ENCODE results near the gene BAX. TPM values are rescaled to one million over a fixed set of nuclear protein-coding genes. Genes with fewer than 3 reads are reported as not detected.

Gene BAX
- total RNA-seq, 1 experiment from 2014 or later = 107 TPM

- no peaks in the 10 kb centered on the region for H3K27me3 ChIP-seq (replicated peaks; ENCODE audit: control insufficient read depth, insufficient read depth, low read length)
- no peaks in the 10 kb centered on the region for H3K36me3 ChIP-seq (ENCODE audit: control insufficient read depth, insufficient read depth, low read length)
- Mint-ChIP-seq H3K27me3 (ENCODE audit: insufficient read depth, unreplicated experiment) (no peaks in the 10 kb centered on the region), H3K4me1 (ENCODE audit: low read depth, unreplicated experiment) (peaks cover 14% of the 10 kb centered on the region), H3K9me3 (ENCODE audit: unreplicated experiment) (peaks cover 9% of the 10 kb centered on the region), H3K27ac (ENCODE audit: unreplicated experiment) (no peak overlapping the region), H3K36me3 (ENCODE audit: insufficient read depth, unreplicated experiment) (peaks cover 23% of the 10 kb centered on the region), H3K4me3 (ENCODE audit: unreplicated experiment) (no peak overlapping the region)
- TF ChIP-seq, protein P1, sequence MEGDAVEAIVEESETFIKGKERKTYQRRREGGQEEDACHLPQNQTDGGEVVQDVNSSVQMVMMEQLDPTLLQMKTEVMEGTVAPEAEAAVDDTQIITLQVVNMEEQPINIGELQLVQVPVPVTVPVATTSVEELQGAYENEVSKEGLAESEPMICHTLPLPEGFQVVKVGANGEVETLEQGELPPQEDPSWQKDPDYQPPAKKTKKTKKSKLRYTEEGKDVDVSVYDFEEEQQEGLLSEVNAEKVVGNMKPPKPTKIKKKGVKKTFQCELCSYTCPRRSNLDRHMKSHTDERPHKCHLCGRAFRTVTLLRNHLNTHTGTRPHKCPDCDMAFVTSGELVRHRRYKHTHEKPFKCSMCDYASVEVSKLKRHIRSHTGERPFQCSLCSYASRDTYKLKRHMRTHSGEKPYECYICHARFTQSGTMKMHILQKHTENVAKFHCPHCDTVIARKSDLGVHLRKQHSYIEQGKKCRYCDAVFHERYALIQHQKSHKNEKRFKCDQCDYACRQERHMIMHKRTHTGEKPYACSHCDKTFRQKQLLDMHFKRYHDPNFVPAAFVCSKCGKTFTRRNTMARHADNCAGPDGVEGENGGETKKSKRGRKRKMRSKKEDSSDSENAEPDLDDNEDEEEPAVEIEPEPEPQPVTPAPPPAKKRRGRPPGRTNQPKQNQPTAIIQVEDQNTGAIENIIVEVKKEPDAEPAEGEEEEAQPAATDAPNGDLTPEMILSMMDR (IDR thresholded peaks at IDR 0.05; ENCODE audit: insufficient read depth in 1 of 2, low read depth in 1 of 2, low read length in 1 of 2, severe bottlenecking in 1 of 2, unreplicated experiment in 1 of 2) = no peak
- BruUV-seq (replicated peaks) = no TSS peak
- no peak for DNase-seq
- H3K4me1 ChIP-seq = peaks cover 3% of the 10 kb centered on the region
- intact Hi-C loops (cut with micrococcal nuclease; ENCODE audit: unreplicated experiment) = no loop called here
- ChIA-PET CTCF (interaction anchor here (0.7 to 1.7 kb wide), 2 partner anchors 15 to 58 kb away, joined by 4 to 7 read pairs; partner anchors contain the start of genes GYS1 and RUVBL2), POLR2A (no interaction called here)
- no peak overlapping the region for H3K4me3 ChIP-seq (ENCODE audit: low read depth, low read length)
- H3K9me3 ChIP-seq = peaks cover 8% of the 10 kb centered on the region; the same call in 1 of the 2 replicates
These were observed 18.8 kb upstream of the BAX start for GRCh38 chr19:48935864-48936263.

DNA sequence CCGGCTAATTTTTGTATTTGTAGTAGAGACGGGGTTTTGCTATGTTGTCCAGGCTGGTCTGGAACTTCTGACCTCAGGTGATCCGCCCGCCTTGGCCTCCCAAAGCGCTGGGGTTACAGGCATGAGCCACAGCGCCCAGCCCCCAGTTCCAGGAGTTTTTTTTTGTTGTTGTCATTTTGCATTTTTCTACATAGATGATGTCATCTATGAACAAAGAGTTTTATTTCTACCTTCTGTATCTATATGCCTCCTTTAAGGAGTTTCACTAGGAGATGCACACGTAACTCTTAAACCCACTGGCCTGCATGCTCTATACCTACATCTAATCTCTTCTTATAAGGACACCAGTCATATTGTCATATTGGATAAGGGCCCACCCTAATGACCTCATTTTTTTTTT is 16.4 kb upstream of the BAX start:
- Mint-ChIP-seq H3K4me1 (ENCODE audit: low read depth, unreplicated experiment) (peaks cover 14% of the 10 kb centered on the region), H3K27ac (ENCODE audit: unreplicated experiment) (no peak overlapping the region), H3K4me3 (ENCODE audit: unreplicated experiment) (no peak overlapping the region), H3K36me3 (ENCODE audit: insufficient read depth, unreplicated experiment) (peaks cover 27% of the 10 kb centered on the region), H3K27me3 (ENCODE audit: insufficient read depth, unreplicated experiment) (no peaks in the 10 kb centered on the region), H3K9me3 (ENCODE audit: unreplicated experiment) (peaks cover 9% of the 10 kb centered on the region)
- Histone ChIP-seq H3K27me3 (replicated peaks; ENCODE audit: control insufficient read depth, insufficient read depth, low read length) (no peaks in the 10 kb centered on the region), H3K4me3 (ENCODE audit: low read depth, low read length) (no peak overlapping the region), H3K4me1 (peaks cover 3% of the 10 kb centered on the region; the same call in 1 of the 2 replicates), H3K9me3 (peaks cover 15% of the 10 kb centered on the region; the same call in 1 of the 2 replicates), H3K36me3 (ENCODE audit: control insufficient read depth, insufficient read depth, low read length) (no peaks in the 10 kb centered on the region)
- ChIA-PET POLR2A (no interaction called here), CTCF (interaction anchor here (0.7 kb wide), 1 partner anchor 32 kb away, joined by 4 read pairs; no protein-coding TSS in a partner anchor)
- TF ChIP-seq, protein P1 (IDR thresholded peaks at IDR 0.05; ENCODE audit: insufficient read depth in 1 of 2, low read depth in 1 of 2, low read length in 1 of 2, severe bottlenecking in 1 of 2, unreplicated experiment in 1 of 2) = no peak
- DNase-seq = no peak
- BruUV-seq (replicated peaks) = no TSS peak
- intact Hi-C loops (cut with micrococcal nuclease; ENCODE audit: unreplicated experiment) = no loop called here

GRCh38 chr19:48940902-48941301 is 13.8 kb upstream of the BAX start:
- H3K4me1 Mint-ChIP-seq (ENCODE audit: low read depth, unreplicated experiment) = peaks cover 6% of the 10 kb centered on the region

More at GRCh38 chr19:48940902-48941301, 13.8 kb upstream of the BAX start:
- peaks cover 9% of the 10 kb centered on the region for H3K9me3 Mint-ChIP-seq (ENCODE audit: unreplicated experiment)
- Histone ChIP-seq H3K9me3 (peaks cover 15% of the 10 kb centered on the region; the same call in 1 of the 2 replicates), H3K36me3 (ENCODE audit: control insufficient read depth, insufficient read depth, low read length) (no peaks in the 10 kb centered on the region), H3K27me3 (replicated peaks; ENCODE audit: control insufficient read depth, insufficient read depth, low read length) (no peaks in the 10 kb centered on the region), H3K4me1 (no peaks in the 10 kb centered on the region), H3K4me3 (ENCODE audit: low read depth, low read length) (no peak overlapping the region)
- no peak overlapping the region for H3K4me3 Mint-ChIP-seq (ENCODE audit: unreplicated experiment)
- intact Hi-C loops (cut with micrococcal nuclease; ENCODE audit: unreplicated experiment) = no loop called here
- H3K36me3 Mint-ChIP-seq (ENCODE audit: insufficient read depth, unreplicated experiment) = peaks cover 22% of the 10 kb centered on the region
- no peak for DNase-seq
- BruUV-seq (replicated peaks) = no TSS peak
- TF ChIP-seq, protein P1 (IDR thresholded peaks at IDR 0.05; ENCODE audit: insufficient read depth in 1 of 2, low read depth in 1 of 2, low read length in 1 of 2, severe bottlenecking in 1 of 2, unreplicated experiment in 1 of 2) = no peak
- ChIA-PET CTCF (no interaction called here), POLR2A (interaction anchor here (0.6 kb wide), 1 partner anchor 8 kb away, joined by 3 read pairs; no protein-coding TSS in a partner anchor)
- no peaks in the 10 kb centered on the region for H3K27me3 Mint-ChIP-seq (ENCODE audit: insufficient read depth, unreplicated experiment)
- H3K27ac Mint-ChIP-seq (ENCODE audit: unreplicated experiment) = no peak overlapping the region

Data from Caco-2 (cell line).